Suprapubic skin (tissue), 4 donors: ENCODE data around the gene LTBP4.

Experiments
- CTCF ChIP-seq, 2 donors: fragments of 200-600 bp in 1 of 2; fragments of 450-650 bp in 1 of 2; sonication (generic) in 1 of 2; IDR thresholded peaks; one replicate each; pipeline ENCODE4 v1.5.1; 2016 to 2019; ENCODE audit warnings: antibody characterized with exemption in 2 of 2, mild to moderate bottlenecking in 1 of 2, moderate library complexity in 1 of 2
- POLR2A ChIP-seq, 2 donors: fragments of 450-650 bp; IDR thresholded peaks; one replicate each; pipeline ENCODE4 v1.6.1; 2017; ENCODE audit warnings: antibody characterized with exemption in 2 of 2, mild to moderate bottlenecking in 2 of 2, moderate library complexity in 2 of 2
- POLR2AphosphoS5 ChIP-seq, 3 donors: sonication (generic); formaldehyde crosslinking; IDR thresholded peaks; one replicate each; pipeline ENCODE4 v1.6.1; 2017; ENCODE audit warnings: antibody characterized with exemption in 3 of 3

- TF ChIP-seq CTCF (IDR thresholded peaks at IDR 0.05): no peak
- no peak for TF ChIP-seq POLR2A (IDR thresholded peaks at IDR 0.05)
- no peak for TF ChIP-seq POLR2AphosphoS5 (IDR thresholded peaks at IDR 0.05)
These were observed 1.1 kb upstream of the LTBP4 start for GRCh38 chr19:40599902-40600569.
